Raji (cell line): Measurements from ENCODE around the gene ZNF575.
A peak's percentile ranks its signal among the peaks of the same experiment; 100 is the strongest.

Source experiments
- POLR2A ChIP-seq: IDR thresholded peaks from 2 replicates; pipeline ENCODE4 v1.6.1; 2011; ENCODE audit warnings: low read depth, low read length, control low read depth; ENCODE audit not compliant: insufficient read depth

The ZNF575 gene, protein sequence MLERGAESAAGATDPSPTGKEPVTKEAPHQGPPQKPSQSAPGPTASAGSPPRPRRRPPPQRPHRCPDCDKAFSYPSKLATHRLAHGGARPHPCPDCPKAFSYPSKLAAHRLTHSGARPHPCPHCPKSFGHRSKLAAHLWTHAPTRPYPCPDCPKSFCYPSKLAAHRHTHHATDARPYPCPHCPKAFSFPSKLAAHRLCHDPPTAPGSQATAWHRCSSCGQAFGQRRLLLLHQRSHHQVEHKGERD

DNA sequence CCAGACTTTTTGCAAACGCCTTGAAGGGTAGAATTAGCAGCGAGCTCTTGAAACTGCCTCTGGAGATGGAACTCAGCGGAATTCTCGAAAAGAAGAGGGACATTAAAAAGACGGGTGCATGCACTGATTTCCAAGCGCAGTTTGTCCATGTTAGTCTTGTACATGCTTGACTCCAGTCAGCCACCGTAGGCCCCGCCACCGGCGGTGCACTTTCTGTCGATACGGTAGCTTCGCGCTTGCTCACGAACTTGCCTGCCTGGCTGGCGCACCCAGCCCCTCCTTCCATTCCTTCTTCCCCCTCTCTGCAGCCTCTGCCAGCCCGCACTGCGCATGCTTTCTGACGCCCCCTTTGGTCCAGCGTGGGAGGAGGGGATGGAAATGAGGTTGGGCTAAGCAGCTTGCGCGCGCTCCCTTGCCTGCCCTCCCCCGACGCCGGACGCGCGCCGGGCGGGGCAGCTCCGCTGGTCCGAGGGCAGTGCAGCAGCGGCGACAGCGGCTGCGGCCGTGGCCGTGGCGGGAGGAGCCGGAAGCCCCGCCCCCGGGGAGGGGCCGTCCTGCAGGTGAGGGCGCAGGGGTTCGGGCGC, at the start of gene ZNF575:
ZNF575 (plus strand) TSS at position 227 of the 584 bp plus-strand sequence. CDS start 1,235 bp downstream, outside the sequence.
- TF ChIP-seq POLR2A, result peak; percentile 76

DNA sequence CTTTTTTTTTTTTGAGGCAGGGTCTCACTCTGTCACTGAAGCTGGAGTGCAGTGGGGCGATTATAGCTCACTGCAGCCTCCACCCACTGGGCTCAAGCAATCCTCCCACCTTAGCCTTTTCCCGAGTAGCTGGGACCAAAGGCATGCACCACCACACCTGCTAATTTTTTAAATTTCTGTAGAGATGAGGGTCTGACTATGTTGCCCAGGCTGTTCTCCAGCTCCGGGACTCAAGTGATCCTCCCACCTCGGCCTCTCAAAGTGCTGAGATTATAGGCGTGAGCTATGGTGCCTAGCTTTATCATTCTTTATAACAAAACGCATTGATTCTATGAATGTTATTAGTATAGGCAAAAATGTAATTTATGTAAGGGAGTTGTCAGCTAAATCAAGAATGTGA, 49.7 kb upstream of the ZNF575 start:
- no peak for TF ChIP-seq POLR2A

DNA sequence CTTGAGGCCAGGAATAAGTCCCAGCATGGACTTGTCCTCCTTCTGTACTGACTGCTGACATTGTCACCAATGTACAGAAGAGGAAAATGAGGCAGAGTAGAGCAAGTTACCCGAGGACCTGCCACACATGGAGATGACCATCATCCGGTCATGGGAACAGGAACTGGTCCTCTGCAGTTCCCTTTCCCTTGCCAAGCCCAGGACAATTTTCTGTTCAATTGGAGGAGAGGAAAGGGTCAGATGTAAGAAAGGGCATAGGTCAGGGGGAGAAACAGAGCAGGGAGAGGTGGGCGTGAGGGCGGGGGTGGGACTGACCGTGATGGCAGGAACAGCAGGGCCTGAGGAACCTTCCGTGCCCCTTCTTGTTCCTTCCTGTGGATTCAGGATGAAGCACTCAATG, 47.0 kb upstream of the ZNF575 start:
- no peak for TF ChIP-seq POLR2A

DNA sequence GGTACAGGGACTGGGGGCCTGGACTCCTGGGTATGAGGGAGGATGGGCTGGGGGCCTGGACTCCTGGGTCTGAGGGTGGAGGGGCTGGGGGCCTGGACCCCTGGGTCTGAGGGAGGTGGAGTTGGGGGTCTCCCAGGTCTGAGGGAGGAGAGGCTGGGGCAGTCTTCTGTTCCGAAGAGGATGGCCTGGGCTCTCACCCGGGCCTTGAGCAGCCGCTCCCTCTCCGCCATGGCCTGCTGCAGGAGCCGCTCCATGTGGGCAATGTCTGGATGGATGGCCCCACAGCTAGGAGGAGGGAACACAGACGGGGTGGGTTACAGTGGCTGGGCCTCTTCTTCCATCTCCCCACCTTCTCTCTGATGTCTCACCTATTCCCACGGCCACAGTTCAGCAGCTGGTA, 46.6 kb upstream of the ZNF575 start:
- TF ChIP-seq POLR2A, result no peak

DNA sequence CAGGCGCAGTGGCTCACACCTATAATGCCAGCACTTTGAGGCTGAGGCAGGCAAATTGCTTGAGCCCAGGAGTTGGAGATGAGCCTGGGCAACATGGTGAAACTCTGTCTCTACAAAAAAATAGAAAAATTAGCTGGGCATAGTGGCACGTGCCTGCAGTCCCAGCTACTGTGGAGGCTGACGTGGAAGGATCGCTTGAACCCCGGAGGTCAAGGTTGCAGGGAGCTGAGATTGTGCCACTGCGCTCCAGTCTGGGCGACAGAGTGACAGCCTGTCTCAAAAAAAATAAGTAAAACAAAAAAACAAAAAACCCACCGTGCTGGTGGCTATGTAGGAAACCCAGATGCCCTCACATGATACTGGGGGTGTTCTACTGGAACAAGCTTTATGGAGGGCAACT, 44.8 kb upstream of the ZNF575 start:
- no peak for TF ChIP-seq POLR2A

DNA sequence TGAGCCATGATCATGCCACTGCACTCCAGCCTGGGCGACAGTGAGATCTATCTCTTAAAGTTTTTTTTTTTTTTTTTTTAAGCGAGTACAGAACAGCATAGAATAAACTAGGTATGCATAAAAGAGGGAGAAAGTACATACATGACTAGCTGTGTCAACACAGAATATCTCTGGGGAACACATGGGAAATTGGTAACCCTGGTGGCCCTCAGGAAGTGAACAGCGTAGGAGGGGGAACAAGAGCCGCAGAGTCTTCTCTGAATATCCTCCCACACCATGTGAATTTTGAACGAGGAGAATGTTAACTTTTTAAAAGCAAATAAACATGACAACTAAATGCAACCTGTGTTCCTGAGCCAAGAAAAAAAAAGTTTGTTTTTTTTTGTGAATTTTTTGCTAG, 43.7 kb upstream of the ZNF575 start:
- no peak for TF ChIP-seq POLR2A

DNA sequence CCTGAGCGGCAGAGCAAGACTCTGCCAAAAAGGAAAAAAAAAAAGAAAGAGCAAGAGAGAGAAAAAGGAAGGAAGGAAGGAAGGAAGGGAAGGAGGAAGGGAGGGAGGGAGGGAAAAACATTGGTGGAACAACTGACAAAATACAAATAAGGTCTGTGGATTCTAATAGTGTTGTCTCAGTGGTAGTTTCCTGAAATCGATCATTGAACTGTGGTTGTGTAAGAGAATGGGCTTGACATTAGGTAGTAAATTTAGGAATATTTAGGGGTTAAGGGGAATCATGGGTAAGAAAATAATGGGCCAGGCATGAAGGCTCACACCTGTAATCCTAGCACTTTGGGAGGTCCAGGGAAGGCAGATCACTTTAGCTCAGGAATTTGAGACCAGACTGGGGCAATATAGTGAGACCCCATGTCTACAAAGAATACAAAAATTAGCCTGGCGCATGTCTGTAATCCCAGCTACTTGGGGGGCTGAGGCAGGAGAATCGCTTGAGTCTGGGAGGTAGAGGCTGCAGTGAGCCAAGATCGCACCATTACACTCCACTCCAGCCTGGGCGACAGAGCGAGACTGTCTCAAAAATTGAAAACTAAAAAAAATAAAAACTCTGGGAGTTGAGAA, 42.9 kb upstream of the ZNF575 start:
- TF ChIP-seq POLR2A, result no peak

DNA sequence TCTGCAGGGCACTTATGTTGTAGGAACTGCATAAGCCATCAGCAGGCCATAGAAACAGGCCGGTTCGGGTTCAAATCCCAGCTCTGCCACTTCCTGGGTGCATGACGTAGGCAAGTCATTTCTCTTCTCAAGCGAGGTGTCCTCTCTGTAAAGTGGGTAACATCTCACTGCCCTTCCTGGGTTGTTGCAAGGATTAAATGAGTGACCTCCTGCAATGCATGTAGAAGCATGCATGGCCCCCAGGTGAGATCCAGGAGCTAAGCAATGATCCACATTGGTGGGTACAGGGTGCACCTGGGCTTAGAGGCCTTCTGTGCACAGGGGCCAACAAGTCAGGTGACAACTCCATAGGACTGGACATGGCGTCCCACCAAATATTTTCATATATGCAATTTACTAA, 42.2 kb upstream of the ZNF575 start:
- no peak for TF ChIP-seq POLR2A

DNA sequence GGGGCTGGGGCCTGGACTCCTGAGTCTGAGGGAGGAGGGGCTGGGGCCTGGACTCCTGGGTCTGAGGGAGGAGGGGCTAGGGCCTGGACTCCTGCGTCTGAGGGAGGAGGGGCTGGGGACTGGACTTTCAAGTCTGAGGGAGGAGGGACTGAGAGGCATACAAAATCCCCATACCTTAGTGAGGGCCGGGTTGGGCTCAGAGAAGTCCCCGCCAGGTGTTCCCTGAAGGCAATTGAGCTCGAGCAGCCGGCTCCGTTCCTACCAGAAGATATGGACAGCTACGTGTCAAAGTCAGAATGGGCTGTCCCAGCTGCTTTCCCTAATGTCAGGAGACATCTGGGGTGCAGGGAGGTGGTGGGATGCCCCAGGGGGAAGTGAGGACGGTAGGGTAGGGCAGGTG, 37.9 kb upstream of the ZNF575 start:
- no peak for TF ChIP-seq POLR2A

DNA sequence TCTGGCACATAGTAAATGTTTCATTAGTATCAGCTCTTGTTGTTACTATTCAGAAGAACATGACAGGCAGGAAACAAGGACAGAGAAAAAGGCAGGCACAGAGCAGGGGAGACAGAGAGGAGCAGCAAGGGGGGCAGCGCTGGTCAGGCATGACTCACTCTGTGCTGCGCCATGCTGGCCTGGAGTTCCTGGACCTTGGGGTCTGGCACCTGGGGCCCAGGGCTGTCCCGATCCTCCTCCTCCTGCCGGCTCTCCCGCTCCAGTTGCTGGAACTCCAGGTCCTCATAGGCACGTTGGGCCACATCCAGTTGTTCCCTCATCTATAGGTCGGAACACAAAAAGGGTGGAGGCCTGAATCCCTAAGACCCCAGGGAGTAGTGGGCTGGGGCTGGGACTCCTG, 36.0 kb upstream of the ZNF575 start:
- no peak for TF ChIP-seq POLR2A

DNA sequence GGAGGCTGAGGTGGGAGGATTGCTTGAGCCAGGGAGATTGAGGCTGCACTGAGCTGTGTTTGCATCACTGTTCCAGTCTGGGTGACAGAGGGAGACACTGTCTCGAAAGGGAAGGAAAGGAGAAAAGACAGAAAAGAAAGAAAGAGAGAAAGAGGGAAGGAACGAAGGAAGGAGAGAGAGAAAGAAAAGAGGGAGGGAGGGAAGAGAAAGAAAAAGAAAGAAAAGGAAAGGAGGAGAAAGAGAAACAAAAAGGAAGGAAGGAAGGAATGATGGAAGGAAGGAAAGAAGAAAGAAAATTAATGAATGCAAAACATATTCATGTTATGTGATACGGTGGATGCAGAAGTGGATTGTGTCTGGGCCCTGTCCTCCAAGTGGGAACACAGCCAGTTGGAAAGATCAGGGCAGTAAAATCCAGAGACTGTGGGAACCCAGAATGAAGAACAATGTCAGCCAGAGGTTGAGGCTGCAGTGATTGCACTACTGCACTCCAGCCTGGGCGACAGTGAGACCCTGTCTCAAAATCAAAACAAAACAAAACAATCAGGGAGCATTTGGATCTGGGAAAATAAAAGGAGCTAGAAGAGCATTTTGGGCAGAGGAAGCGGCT, 34.6 kb upstream of the ZNF575 start:
- TF ChIP-seq POLR2A, result no peak

DNA sequence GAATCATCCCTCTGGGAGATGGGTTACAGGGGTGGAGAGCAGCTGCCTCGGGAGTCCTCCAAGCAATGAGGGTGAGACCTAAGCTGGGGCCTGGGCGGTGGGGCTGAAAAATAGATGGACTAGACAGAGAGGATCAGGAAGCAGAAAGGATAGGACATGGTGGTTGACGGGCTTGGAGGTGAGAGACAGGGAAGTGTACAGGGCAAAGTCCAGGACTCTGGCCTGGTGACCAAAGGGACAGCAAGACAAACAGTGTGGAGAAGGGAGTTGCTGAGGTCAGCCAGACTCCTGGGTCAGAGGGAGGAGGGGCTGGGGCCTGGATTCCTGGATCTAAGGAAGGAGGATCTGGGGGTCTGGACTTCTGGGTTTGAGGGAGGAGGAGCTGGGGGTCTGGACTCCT, 33.9 kb upstream of the ZNF575 start:
- TF ChIP-seq POLR2A, result no peak

DNA sequence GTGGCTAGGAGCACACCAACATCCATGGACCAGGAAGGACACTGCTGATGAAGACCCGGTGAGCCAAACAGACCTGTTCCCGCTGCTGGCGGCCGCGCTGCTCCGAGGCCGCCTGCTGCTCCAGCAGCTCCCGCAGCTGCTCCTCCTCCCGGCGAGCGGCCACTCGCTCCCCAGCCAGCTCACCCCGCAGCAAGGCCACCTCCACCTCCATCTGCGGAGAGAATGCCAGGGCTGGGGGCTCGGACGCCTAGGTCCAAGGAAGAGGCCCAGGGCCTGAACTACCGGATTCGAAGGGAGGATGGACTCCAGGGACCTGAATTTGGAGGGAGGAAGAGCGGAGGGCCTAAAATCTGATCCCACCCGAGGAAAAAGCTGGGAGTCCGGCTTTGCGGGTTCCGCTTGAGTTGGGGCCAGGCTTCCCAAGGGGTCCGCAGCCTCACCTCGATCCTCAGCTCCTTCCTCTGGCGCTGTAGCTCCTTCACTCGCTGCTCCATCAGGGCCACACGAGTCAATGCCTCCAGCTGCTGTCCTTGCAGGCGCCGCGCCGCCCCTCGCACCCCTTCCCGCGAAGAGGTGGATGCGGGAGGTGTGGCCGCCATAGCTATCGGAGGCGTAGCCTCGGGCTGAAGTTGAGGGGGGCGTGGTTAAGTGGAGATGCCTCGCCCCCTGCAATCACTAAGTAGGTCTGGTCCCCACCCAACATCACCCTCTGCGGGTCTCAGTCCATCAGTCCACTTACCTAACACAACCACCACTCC, 31.1 kb upstream of the ZNF575 start:
- TF ChIP-seq POLR2A, result no peak

DNA sequence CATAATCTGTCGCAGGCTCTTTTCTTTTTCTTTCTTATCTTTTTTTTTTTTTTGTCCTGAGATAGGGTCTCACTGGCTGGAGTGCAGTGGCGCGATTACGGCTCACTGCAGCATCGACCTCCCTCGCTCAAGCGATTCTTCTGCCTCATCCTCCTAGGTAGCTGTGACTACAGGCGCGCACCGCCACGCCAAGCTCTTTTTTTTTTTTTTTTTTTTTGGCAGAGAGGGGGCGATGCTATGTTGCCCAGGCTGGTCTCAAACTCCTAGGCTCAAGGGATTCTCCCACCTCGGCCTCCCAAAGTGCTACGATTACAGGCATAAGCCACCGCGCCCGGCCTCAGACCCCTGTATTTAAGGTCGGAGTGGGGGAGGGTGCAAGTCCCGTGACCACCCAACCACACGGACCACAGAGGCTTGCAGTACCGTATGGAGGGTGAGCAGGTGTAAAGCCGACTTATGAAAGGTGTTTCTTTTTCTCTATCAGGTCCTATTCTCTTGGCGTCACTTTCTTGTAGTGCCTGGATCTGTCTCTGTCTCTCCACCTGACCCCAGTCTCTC, 30.5 kb upstream of the ZNF575 start:
- TF ChIP-seq POLR2A, result no peak
